ENCODE data around the gene MARK3.

Gene MARK3

DNA sequence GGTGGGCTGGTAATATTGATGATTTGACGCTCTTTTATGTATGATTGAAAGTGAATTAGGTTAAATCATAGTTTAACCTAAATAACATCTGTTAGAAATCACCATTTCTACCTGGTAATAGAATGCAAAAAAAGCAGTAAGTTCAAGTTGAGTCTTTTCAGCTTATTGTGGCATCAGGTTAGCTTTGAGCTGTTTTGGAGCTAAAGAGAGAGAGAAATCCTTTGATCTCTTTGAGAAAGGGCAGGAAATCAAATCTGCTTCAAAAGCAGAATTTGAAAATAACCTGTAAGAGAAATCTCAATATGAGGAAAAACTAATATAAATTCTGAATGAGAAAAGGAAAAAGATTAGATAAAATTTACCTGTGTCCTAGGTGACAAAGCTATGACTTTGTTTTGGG is 75.2 kb downstream of the MARK3 start:
- ChIA-PET POLR2A (no interaction called here), CTCF (interaction anchor here (0.8 to 2.2 kb wide), 4 partner anchors 11 to 35 kb away, joined by 3 to 7 read pairs (median 4); no protein-coding TSS in a partner anchor)
- TF ChIP-seq, protein P1, sequence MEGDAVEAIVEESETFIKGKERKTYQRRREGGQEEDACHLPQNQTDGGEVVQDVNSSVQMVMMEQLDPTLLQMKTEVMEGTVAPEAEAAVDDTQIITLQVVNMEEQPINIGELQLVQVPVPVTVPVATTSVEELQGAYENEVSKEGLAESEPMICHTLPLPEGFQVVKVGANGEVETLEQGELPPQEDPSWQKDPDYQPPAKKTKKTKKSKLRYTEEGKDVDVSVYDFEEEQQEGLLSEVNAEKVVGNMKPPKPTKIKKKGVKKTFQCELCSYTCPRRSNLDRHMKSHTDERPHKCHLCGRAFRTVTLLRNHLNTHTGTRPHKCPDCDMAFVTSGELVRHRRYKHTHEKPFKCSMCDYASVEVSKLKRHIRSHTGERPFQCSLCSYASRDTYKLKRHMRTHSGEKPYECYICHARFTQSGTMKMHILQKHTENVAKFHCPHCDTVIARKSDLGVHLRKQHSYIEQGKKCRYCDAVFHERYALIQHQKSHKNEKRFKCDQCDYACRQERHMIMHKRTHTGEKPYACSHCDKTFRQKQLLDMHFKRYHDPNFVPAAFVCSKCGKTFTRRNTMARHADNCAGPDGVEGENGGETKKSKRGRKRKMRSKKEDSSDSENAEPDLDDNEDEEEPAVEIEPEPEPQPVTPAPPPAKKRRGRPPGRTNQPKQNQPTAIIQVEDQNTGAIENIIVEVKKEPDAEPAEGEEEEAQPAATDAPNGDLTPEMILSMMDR (IDR thresholded peaks at IDR 0.05; ENCODE audit: control extremely low read depth, extremely low read depth, low read depth, missing control alignments), result no peak
- no peak for DNase-seq (ENCODE audit: extremely low spot score)

DNA sequence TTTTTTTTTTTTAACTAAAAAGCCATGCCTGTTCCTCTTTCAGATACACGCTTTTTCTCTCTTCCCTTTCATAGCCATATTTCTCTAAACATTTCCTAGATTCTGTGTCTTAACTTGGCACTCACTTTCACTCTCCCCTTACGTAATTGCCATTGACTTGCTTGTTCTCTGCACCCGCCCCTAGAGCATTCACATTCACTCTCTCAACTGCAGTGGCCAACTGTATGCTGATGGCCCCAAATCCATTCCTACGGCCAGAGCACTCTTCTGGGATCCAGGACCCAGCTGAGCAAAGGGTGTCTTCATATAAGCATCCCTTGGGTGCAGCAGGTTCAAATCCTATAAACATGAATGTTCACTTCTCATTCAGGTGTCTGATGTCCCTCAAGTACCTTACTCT is 77.9 kb downstream of the MARK3 start:
- no peak for DNase-seq (ENCODE audit: extremely low spot score)
- ChIA-PET CTCF (interaction anchor here (3.5 kb wide), 1 partner anchor 9 kb away, joined by 8 read pairs; no protein-coding TSS in a partner anchor), POLR2A (no interaction called here)
- TF ChIP-seq, protein P1 (IDR thresholded peaks at IDR 0.05; ENCODE audit: control extremely low read depth, extremely low read depth, low read depth, missing control alignments), result no peak

DNA sequence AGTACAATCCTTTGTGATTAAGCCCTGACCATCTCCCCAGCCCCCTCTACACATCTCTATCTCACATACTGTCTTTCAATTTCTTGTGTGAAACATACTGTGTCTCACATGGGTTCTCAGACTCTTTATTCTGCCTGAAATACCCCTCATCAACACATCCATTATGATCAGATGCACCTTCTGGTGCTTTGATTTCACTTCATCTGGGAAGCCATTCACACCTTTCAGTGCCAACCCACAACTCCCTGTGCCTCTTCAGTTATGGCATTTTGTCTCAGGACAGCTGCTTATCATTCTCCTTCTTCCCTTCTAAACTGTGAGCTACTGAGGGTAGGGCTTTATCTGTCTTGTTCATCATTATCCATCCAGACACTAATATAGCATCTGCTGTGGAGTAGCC is 78.6 kb downstream of the MARK3 start:
- DNase-seq (ENCODE audit: extremely low spot score), result no peak
- TF ChIP-seq, protein P1 (IDR thresholded peaks at IDR 0.05; ENCODE audit: control extremely low read depth, extremely low read depth, low read depth, missing control alignments), result no peak
- POLR2A ChIA-PET, result no interaction called here
- CTCF ChIA-PET, result interaction anchor here (0.8 to 3.5 kb wide), 3 partner anchors 10 to 55 kb away, joined by 3 to 8 read pairs (median 4); no protein-coding TSS in a partner anchor

DNA sequence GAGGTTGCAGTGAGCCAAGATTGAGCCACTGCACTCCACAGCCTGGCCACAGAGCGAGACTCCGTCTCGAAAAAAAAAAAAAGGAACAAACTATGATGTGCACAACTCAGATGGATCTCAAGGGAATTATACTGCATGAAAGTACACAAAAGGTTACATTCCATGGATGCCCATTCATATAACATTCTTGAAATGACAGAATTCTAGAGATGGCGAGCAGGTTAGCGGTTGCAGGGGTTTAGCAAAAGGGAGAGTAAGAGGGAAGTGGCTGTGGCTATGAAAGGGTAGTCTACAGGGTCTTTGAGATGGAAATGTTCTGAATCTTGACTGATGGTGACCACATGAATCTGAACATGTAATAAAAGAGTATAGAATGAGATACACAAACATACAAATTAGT is 87.7 kb downstream of the MARK3 start:
- CTCF ChIA-PET, result interaction anchor here (1.2 kb wide), 1 partner anchor 46 kb away, joined by 5 read pairs; no protein-coding TSS in a partner anchor
- TF ChIP-seq, protein P1 (IDR thresholded peaks at IDR 0.05; ENCODE audit: control extremely low read depth, extremely low read depth, low read depth, missing control alignments), result no peak
- POLR2A ChIA-PET, result no interaction called here
- DNase-seq (ENCODE audit: extremely low spot score), result no peak

DNA sequence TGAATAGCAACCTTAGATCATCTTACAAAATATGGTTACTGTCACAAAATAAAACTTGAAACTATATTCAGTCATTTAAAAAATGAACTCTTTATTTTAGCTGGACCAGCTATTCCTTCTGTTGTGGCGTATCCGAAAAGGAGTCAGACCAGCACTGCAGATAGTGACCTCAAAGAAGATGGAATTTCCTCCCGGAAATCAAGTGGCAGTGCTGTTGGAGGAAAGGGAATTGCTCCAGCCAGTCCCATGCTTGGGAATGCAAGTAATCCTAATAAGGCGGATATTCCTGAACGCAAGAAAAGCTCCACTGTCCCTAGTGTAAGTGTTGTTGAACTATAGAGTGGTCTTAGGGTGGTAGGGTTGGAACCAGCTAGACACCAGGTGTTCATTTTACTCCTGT is 89.7 kb downstream of the MARK3 start:
- CTCF ChIA-PET, result no interaction called here
- TF ChIP-seq, protein P1 (IDR thresholded peaks at IDR 0.05; ENCODE audit: control extremely low read depth, extremely low read depth, low read depth, missing control alignments), result no peak
- no peak for DNase-seq (ENCODE audit: extremely low spot score)
- POLR2A ChIA-PET, result no interaction called here

DNA sequence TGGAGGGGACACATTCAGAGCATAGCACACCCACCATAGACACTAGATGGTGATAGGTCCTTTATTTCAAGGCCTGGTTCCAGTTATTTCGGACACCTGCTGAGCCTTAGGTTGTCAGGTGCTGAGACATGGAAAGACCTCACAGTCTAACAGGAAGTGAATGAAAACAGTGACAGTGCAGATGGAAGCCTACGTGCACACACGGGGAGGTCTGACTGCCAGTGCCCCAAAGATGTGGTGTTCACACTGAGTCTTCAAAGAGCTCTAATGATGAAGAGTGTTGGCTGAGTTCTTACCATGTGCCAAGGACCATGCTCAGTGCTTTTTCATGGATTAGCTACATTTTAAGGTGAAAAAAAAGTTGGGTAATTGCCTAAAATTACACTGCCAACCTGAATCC is 90.8 kb downstream of the MARK3 start:
- DNase-seq (ENCODE audit: extremely low spot score), result no peak
- POLR2A ChIA-PET, result no interaction called here
- CTCF ChIA-PET, result interaction anchor here (0.7 kb wide), 1 partner anchor 11 kb away, joined by 3 read pairs; no protein-coding TSS in a partner anchor
- TF ChIP-seq, protein P1 (IDR thresholded peaks at IDR 0.05; ENCODE audit: control extremely low read depth, extremely low read depth, low read depth, missing control alignments), result no peak
